ENCODE results near the gene CTSW.

CTSW gene

DNA sequence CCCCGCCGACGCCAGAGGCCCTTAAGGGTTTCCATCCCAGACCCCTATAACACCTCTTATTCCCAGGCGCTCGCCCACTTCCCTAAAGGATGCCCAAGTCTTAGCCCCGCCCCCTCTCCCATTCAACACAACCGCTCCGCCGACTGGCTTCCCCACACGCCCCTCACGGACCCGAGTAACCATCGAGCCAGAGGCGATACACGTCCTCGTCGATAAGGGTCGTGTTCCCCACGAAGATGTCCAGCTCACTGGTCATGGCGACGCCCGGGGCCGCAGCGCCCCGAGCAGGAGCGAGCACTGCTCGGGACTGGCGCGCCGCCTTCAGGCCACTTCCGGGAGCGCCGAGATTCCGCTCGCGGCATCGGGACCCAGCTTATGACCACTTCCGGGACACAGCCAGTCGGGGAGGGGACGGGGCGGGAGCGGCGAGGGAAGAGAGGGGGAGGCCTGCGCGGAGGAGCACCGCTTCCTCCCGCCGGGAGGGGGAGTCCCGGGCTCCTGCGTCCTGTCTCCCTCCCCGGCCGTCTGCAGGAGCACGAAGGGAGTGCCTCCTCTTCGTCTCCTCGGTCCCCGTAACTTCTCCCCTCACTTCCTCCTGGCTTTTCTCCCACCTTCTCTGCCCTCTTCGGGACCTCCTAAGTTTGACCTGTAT lies 8.7 kb downstream of the CTSW start, which contains the start of gene FIBP (continued):
- TF ChIP-seq ZNF37A (tag by site-specific recombination; IDR thresholded peaks at IDR 0.05) (no peak), ZNF223 (tag by site-specific recombination; IDR thresholded peaks at IDR 0.05) (no peak), HIC1 (tag by site-specific recombination; IDR thresholded peaks at IDR 0.05) (peak; percentile 47; the same call in 1 of the 2 replicates), ZFP69B (tag by site-specific recombination; IDR thresholded peaks at IDR 0.05) (peak; percentile 12; the same call in 1 of the 2 replicates), ZNF221 (tag by site-specific recombination; IDR thresholded peaks at IDR 0.05; ENCODE audit: borderline replicate concordance) (no peak), ZBTB20 (tag by site-specific recombination; IDR thresholded peaks at IDR 0.05) (peak; percentile 43), ZNF341 (tag by site-specific recombination; IDR thresholded peaks at IDR 0.05; ENCODE audit: low read depth) (peak; percentile 77), KLF10 (tag by site-specific recombination; IDR thresholded peaks at IDR 0.05) (peak; percentile 65; the same call in 1 of the 2 replicates), ZNF544 (tag by site-specific recombination; IDR thresholded peaks at IDR 0.05) (no peak), ZNF76 (tag by site-specific recombination; IDR thresholded peaks at IDR 0.05; ENCODE audit: borderline replicate concordance, low read depth) (peak; percentile 45; the same call in 1 of the 2 replicates), WT1 (tag by site-specific recombination; IDR thresholded peaks at IDR 0.05) (peak; percentile 51), ZNF585B (tag by site-specific recombination; IDR thresholded peaks at IDR 0.05) (no peak), ZBTB21 (tag by site-specific recombination; IDR thresholded peaks at IDR 0.05) (peak; percentile 84), ZNF174 (tag by site-specific recombination; IDR thresholded peaks at IDR 0.05) (no peak), ZNF132 (tag by site-specific recombination; IDR thresholded peaks at IDR 0.05; ENCODE audit: borderline replicate concordance) (no peak), ZNF24 (tag by site-specific recombination; IDR thresholded peaks at IDR 0.05) (0 out of 2 replicates have a peak, but pooled peaks have one; percentile 28), KLF8 (tag by site-specific recombination; IDR thresholded peaks at IDR 0.05) (peak; percentile 43), ZBTB17 (tag by site-specific recombination; IDR thresholded peaks at IDR 0.05) (peak; percentile 97), ZNF239 (tag by site-specific recombination; IDR thresholded peaks at IDR 0.05) (no peak), ZBTB8A (tag by site-specific recombination; IDR thresholded peaks at IDR 0.05) (peak; percentile 79), PRDM4 (tag by site-specific recombination; IDR thresholded peaks at IDR 0.05) (no peak), SP2 (tag by site-specific recombination; IDR thresholded peaks at IDR 0.05) (peak; percentile 85), ZNF175 (tag by site-specific recombination; IDR thresholded peaks at IDR 0.05) (no peak), ZNF777 (tag by site-specific recombination; IDR thresholded peaks at IDR 0.05; ENCODE audit: borderline replicate concordance) (peak; percentile 26; the same call in 1 of the 2 replicates), ZNF654 (tag by site-specific recombination; IDR thresholded peaks at IDR 0.05; ENCODE audit: low read depth) (no peak; the same call in 1 of the 2 replicates), ZNF660 (tag by site-specific recombination; IDR thresholded peaks at IDR 0.05) (peak; percentile 17; the same call in 1 of the 2 replicates), BCL11B (tag by site-specific recombination; IDR thresholded peaks at IDR 0.05; ENCODE audit: low read depth) (0 out of 2 replicates have a peak, but pooled peaks have one; percentile 45), ZNF626 (tag by site-specific recombination; IDR thresholded peaks at IDR 0.05) (no peak), ZNF629 (tag by site-specific recombination; IDR thresholded peaks at IDR 0.05) (peak; percentile 95), ZNF404 (tag by site-specific recombination; IDR thresholded peaks at IDR 0.05) (no peak), ZBTB26 (tag by site-specific recombination; optimal IDR thresholded peaks at IDR 0.05) (peak; percentile 97), ZFP37 (tag by site-specific recombination; IDR thresholded peaks at IDR 0.05) (peak; percentile 57; the same call in 1 of the 2 replicates)
- TF ChIP-seq, protein P1, sequence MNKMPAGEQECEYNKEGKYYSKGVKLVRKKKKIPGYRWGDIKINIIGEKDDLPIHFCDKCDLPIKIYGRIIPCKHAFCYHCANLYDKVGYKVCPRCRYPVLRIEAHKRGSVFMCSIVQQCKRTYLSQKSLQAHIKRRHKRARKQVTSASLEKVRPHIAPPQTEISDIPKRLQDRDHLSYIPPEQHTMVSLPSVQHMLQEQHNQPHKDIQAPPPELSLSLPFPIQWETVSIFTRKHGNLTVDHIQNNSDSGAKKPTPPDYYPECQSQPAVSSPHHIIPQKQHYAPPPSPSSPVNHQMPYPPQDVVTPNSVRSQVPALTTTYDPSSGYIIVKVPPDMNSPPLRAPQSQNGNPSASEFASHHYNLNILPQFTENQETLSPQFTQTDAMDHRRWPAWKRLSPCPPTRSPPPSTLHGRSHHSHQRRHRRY (tag by site-specific recombination; IDR thresholded peaks at IDR 0.05) = no peak
- TF ChIP-seq, protein P2, sequence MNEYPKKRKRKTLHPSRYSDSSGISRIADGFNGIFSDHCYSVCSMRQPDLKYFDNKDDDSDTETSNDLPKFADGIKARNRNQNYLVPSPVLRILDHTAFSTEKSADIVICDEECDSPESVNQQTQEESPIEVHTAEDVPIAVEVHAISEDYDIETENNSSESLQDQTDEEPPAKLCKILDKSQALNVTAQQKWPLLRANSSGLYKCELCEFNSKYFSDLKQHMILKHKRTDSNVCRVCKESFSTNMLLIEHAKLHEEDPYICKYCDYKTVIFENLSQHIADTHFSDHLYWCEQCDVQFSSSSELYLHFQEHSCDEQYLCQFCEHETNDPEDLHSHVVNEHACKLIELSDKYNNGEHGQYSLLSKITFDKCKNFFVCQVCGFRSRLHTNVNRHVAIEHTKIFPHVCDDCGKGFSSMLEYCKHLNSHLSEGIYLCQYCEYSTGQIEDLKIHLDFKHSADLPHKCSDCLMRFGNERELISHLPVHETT (tag by site-specific recombination; IDR thresholded peaks at IDR 0.05) = 0 out of 2 replicates have a peak, but pooled peaks have one; percentile 14

All from HEK293 (cell line).